Neural cell (in vitro differentiated cells): ENCODE measurements around the gene ATP12A. TPM values are rescaled to one million over a fixed set of nuclear protein-coding genes. Genes with fewer than 3 reads are reported as not detected.

ENCODE experiments used
- H2AFZ ChIP-seq: fragments of 200-600, 300-800 bp; sonication (generic), shearing (Covaris generic); 2 replicates; pipeline ENCODE4 v1.6.0; 2014; ENCODE audit warnings: low read depth, mild to moderate bottlenecking, antibody characterized with exemption, low read length, moderate library complexity
- H3F3A ChIP-seq: fragments of 200-600 bp; shearing (Covaris generic); 2 replicates; pipeline ENCODE4 v1.6.1; 2016; ENCODE audit warnings: mild to moderate bottlenecking, moderate library complexity, mixed read lengths, antibody characterized with exemption, low read length; ENCODE audit not compliant: insufficient read depth, poor library complexity, severe bottlenecking
- H3K27ac ChIP-seq: fragments of 200-600, 300-800 bp; sonication (generic), shearing (Covaris generic); 2 replicates; pipeline ENCODE4 v1.5.1; 2014; ENCODE audit warnings: mild to moderate bottlenecking, low read length, moderate library complexity
- H3K27me3 ChIP-seq: fragments of 300-800, 200-600 bp; sonication (generic), shearing (Covaris generic); 2 replicates; pipeline ENCODE4 v1.6.0; 2014; ENCODE audit warnings: mild to moderate bottlenecking, low read depth, low read length, moderate library complexity; ENCODE audit not compliant: insufficient read depth
- H3K36me3 ChIP-seq: fragments of 300-800, 200-600 bp; sonication (generic), shearing (Covaris generic); 2 replicates; pipeline ENCODE4 v1.5.1; 2014; ENCODE audit warnings: mild to moderate bottlenecking, antibody characterized with exemption, low read length, moderate library complexity; ENCODE audit not compliant: insufficient read depth
- H3K4me2 ChIP-seq: fragments of 300-800, 200-600 bp; sonication (generic), shearing (Covaris generic); 2 replicates; pipeline ENCODE4 v1.6.0; 2014; ENCODE audit warnings: mild to moderate bottlenecking, low read length
- H3K4me3 ChIP-seq: fragments of 300-800, 200-600 bp; sonication (generic), shearing (Covaris generic); 2 replicates; pipeline ENCODE4 v1.5.1; 2014; ENCODE audit warnings: mild to moderate bottlenecking, low read length, moderate library complexity
- H3K79me2 ChIP-seq: fragments of 200-600 bp; shearing (Covaris generic); replicated peaks from 2 replicates; pipeline ENCODE4 v1.6.0; 2014; ENCODE audit warnings: mild to moderate bottlenecking, low read length, moderate library complexity; ENCODE audit not compliant: insufficient read depth
- H3K9ac ChIP-seq: fragments of 300-800, 200-600 bp; sonication (generic), shearing (Covaris generic); 2 replicates; pipeline ENCODE4 v1.6.1; 2016; ENCODE audit warnings: mild to moderate bottlenecking, low read length, mixed read lengths
- H3K9me2 ChIP-seq: fragments of 200-600 bp; shearing (Covaris generic); 2 replicates; pipeline ENCODE4 v1.6.1; 2016; ENCODE audit warnings: mild to moderate bottlenecking, low read length, mixed read lengths; ENCODE audit not compliant: insufficient read depth
- H3K9me3 ChIP-seq: fragments of 200-600, 300-800 bp; sonication (generic), shearing (Covaris generic); 2 replicates; pipeline ENCODE4 v1.6.1; 2016; ENCODE audit warnings: mild to moderate bottlenecking, mixed run types, low read length, moderate library complexity, mixed read lengths
- H4K20me1 ChIP-seq: fragments of 200-600 bp; shearing (Covaris generic); 2 replicates; pipeline ENCODE4 v1.6.1; 2016; ENCODE audit warnings: mild to moderate bottlenecking, mixed run types; ENCODE audit not compliant: insufficient read depth
- CTCF ChIP-seq: fragments of 450-650 bp; IDR thresholded peaks from 2 replicates; pipeline ENCODE4 v1.5.1; 2014; ENCODE audit warnings: antibody characterized with exemption, mild to moderate bottlenecking, moderate library complexity; ENCODE audit not compliant: poor library complexity, severe bottlenecking
- EP300 ChIP-seq: fragments of 450-650 bp; conservative IDR thresholded peaks from 2 replicates; pipeline ENCODE4 v1.6.1; 2014; ENCODE audit warnings: antibody characterized with exemption, mild to moderate bottlenecking, moderate library complexity; ENCODE audit not compliant: poor library complexity, severe bottlenecking
- EZH2 ChIP-seq: fragments of 200-600, 300-800 bp; shearing (Covaris generic), sonication (generic); IDR thresholded peaks from 2 replicates; pipeline ENCODE4 v1.6.1; 2014; ENCODE audit warnings: antibody characterized with exemption, low read length, borderline replicate concordance, mild to moderate bottlenecking; ENCODE audit not compliant: insufficient read depth, poor library complexity, severe bottlenecking
- MXI1 ChIP-seq: fragments of 450-650 bp; conservative IDR thresholded peaks from 2 replicates; pipeline ENCODE4 v1.6.1; 2014; ENCODE audit warnings: antibody characterized with exemption, mild to moderate bottlenecking; ENCODE audit not compliant: poor library complexity, severe bottlenecking
- POLR2AphosphoS5 ChIP-seq: IDR thresholded peaks from 2 replicates; pipeline ENCODE4 v1.6.1; 2012
- RAD21 ChIP-seq: fragments of 450-650 bp; conservative IDR thresholded peaks from 2 replicates; pipeline ENCODE4 v1.6.1; 2014; ENCODE audit warnings: antibody characterized with exemption, mild to moderate bottlenecking, moderate library complexity
- REST ChIP-seq: IDR thresholded peaks from 2 replicates; pipeline ENCODE4 v1.6.1; 2012; ENCODE audit warnings: borderline replicate concordance
- SMC3 ChIP-seq: fragments of 450-650 bp; conservative IDR thresholded peaks from 2 replicates; pipeline ENCODE4 v1.6.1; 2014; ENCODE audit warnings: antibody characterized with exemption, mild to moderate bottlenecking, moderate library complexity; ENCODE audit not compliant: poor library complexity
- TAF1 ChIP-seq: IDR thresholded peaks from 2 replicates; pipeline ENCODE4 v1.6.1; 2012; ENCODE audit warnings: low read depth
- polyA plus RNA-seq: library from polyadenylated mRNA; depleted of rRNA; stranded (reverse); fragments of >200 nt; gene quantifications from 2 replicates; pipeline ENCODE4 v1.2.3, GENCODE V29; 2014

Gene ATP12A
- polyA plus RNA-seq, 1 donor from 2014 or later = not detected

GRCh38 chr13:24644036-24644435 is 36.2 kb upstream of the ATP12A start:
- H3K79me2 ChIP-seq = no peaks in the 10 kb centered on the region
- H2AFZ ChIP-seq = no peak overlapping the region
- H3K9me3 ChIP-seq = no peaks in the 10 kb centered on the region
- TF ChIP-seq RAD21 = no peak
- TF ChIP-seq EP300 = no peak
- no peak for TF ChIP-seq EZH2
- no peaks in the 10 kb centered on the region for H3F3A ChIP-seq
- H3K36me3 ChIP-seq = no peaks in the 10 kb centered on the region
- no peak overlapping the region for H3K4me3 ChIP-seq
- no peaks in the 10 kb centered on the region for H3K27me3 ChIP-seq
- H3K9me2 ChIP-seq = no peaks in the 10 kb centered on the region
- no peak overlapping the region for H3K9ac ChIP-seq
- no peak overlapping the region for H3K27ac ChIP-seq
- no peaks in the 10 kb centered on the region for H4K20me1 ChIP-seq
- no peak overlapping the region for H3K4me2 ChIP-seq

- Histone ChIP-seq H3K27me3 (no peaks in the 10 kb centered on the region), H4K20me1 (no peaks in the 10 kb centered on the region), H3K9me3 (no peaks in the 10 kb centered on the region), H3K79me2 (no peaks in the 10 kb centered on the region), H3K9ac (no peak overlapping the region), H3K9me2 (no peaks in the 10 kb centered on the region), H3K27ac (no peak overlapping the region), H3F3A (no peaks in the 10 kb centered on the region), H3K4me2 (no peak overlapping the region), H2AFZ (no peak overlapping the region), H3K36me3 (no peaks in the 10 kb centered on the region), H3K4me3 (no peak overlapping the region)
- TF ChIP-seq MXI1 (no peak), REST (no peak), POLR2AphosphoS5 (no peak), EZH2 (no peak), CTCF (no peak), EP300 (no peak), RAD21 (no peak), TAF1 (no peak), SMC3 (no peak)
Observed at GRCh38 chr13:24648271-24648670, 31.9 kb upstream of the ATP12A start.
